Measurements from ENCODE around the gene SUSD6.

DNA sequence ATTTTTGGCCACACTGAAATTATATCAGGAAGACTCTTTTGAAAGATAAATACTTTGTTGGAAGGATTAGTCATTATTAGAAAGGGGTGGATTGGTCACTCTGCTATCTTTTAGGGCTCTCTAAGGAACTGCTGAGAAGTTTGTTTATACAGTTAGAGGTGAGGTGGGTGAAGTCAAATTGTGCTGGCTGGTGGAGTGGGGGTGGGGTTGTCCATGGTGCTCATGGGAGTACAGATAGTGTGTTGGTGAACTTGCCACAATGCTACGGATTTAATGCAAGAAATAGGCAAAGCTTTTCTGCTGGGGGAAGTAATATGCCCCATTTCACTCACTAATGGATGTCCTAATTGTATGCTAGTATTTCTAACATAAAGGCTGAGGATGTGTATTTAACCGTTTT, 35.8 kb downstream of the SUSD6 start:
- TF ChIP-seq, protein P1, sequence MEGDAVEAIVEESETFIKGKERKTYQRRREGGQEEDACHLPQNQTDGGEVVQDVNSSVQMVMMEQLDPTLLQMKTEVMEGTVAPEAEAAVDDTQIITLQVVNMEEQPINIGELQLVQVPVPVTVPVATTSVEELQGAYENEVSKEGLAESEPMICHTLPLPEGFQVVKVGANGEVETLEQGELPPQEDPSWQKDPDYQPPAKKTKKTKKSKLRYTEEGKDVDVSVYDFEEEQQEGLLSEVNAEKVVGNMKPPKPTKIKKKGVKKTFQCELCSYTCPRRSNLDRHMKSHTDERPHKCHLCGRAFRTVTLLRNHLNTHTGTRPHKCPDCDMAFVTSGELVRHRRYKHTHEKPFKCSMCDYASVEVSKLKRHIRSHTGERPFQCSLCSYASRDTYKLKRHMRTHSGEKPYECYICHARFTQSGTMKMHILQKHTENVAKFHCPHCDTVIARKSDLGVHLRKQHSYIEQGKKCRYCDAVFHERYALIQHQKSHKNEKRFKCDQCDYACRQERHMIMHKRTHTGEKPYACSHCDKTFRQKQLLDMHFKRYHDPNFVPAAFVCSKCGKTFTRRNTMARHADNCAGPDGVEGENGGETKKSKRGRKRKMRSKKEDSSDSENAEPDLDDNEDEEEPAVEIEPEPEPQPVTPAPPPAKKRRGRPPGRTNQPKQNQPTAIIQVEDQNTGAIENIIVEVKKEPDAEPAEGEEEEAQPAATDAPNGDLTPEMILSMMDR (IDR thresholded peaks at IDR 0.05; ENCODE audit: poor library complexity), result no peak
- TF ChIP-seq EZH2phosphoT487 (IDR thresholded peaks at IDR 0.05; ENCODE audit: low read depth, severe bottlenecking, unreplicated experiment), result no peak
